ENCODE data around the gene OCA2. TPM values are rescaled to one million over a fixed set of nuclear protein-coding genes. Genes with fewer than 3 reads are reported as not detected.

OCA2 gene
- total RNA-seq, 1 donor from 2014 or later: 1.2 TPM

- peaks cover 16% of the 10 kb centered on the region for H3K4me1 Mint-ChIP-seq (ENCODE audit: unreplicated experiment)
- H3K9me3 Mint-ChIP-seq (ENCODE audit: unreplicated experiment): peaks cover 16% of the 10 kb centered on the region
Observed at GRCh38 chr15:27977696-27978095, 121.4 kb downstream of the OCA2 start.

GRCh38 chr15:27973886-27974285, 125.2 kb downstream of the OCA2 start:
- DNase-seq (ENCODE audit: extremely low spot score, unreplicated experiment): no peak
- H3K9me3 Mint-ChIP-seq (ENCODE audit: unreplicated experiment): peaks cover 23% of the 10 kb centered on the region
- no peak overlapping the region for H3K27ac Mint-ChIP-seq (ENCODE audit: unreplicated experiment)
- no peak overlapping the region for H3K4me3 Mint-ChIP-seq (ENCODE audit: unreplicated experiment)
- H3K4me1 Mint-ChIP-seq (ENCODE audit: unreplicated experiment): peaks cover 16% of the 10 kb centered on the region
- no peaks in the 10 kb centered on the region for H3K36me3 Mint-ChIP-seq (ENCODE audit: unreplicated experiment)
- H3K27me3 Mint-ChIP-seq (ENCODE audit: unreplicated experiment): no peaks in the 10 kb centered on the region
- no peak for TF ChIP-seq CTCF (IDR thresholded peaks at IDR 0.05)

More at GRCh38 chr15:27977696-27978095, 121.4 kb downstream of the OCA2 start:
- H3K27ac Mint-ChIP-seq (ENCODE audit: unreplicated experiment): peak overlapping the region; percentile 21
- no peaks in the 10 kb centered on the region for H3K36me3 Mint-ChIP-seq (ENCODE audit: unreplicated experiment)
- no peak overlapping the region for H3K4me3 Mint-ChIP-seq (ENCODE audit: unreplicated experiment)
- TF ChIP-seq CTCF (IDR thresholded peaks at IDR 0.05): no peak
- DNase-seq (ENCODE audit: extremely low spot score, unreplicated experiment): no peak
- H3K27me3 Mint-ChIP-seq (ENCODE audit: unreplicated experiment): no peaks in the 10 kb centered on the region

- H3K4me1 Mint-ChIP-seq (ENCODE audit: unreplicated experiment): no peaks in the 10 kb centered on the region
- H3K36me3 Mint-ChIP-seq (ENCODE audit: unreplicated experiment): no peaks in the 10 kb centered on the region
- TF ChIP-seq CTCF (IDR thresholded peaks at IDR 0.05): no peak
- H3K9me3 Mint-ChIP-seq (ENCODE audit: unreplicated experiment): peaks cover 16% of the 10 kb centered on the region
- no peaks in the 10 kb centered on the region for H3K27me3 Mint-ChIP-seq (ENCODE audit: unreplicated experiment)
- no peak overlapping the region for H3K27ac Mint-ChIP-seq (ENCODE audit: unreplicated experiment)
- no peak for DNase-seq (ENCODE audit: extremely low spot score, unreplicated experiment)
- no peak overlapping the region for H3K4me3 Mint-ChIP-seq (ENCODE audit: unreplicated experiment)
Observed at GRCh38 chr15:27970661-27971392, 128.3 kb downstream of the OCA2 start.

- Mint-ChIP-seq H3K4me3 (ENCODE audit: unreplicated experiment) (no peak overlapping the region), H3K9me3 (ENCODE audit: unreplicated experiment) (peaks cover 11% of the 10 kb centered on the region), H3K36me3 (ENCODE audit: unreplicated experiment) (no peaks in the 10 kb centered on the region), H3K4me1 (ENCODE audit: unreplicated experiment) (peaks cover 6% of the 10 kb centered on the region), H3K27ac (ENCODE audit: unreplicated experiment) (no peak overlapping the region), H3K27me3 (ENCODE audit: unreplicated experiment) (no peaks in the 10 kb centered on the region)
- no peak for TF ChIP-seq CTCF (IDR thresholded peaks at IDR 0.05)
- no peak for DNase-seq (ENCODE audit: extremely low spot score, unreplicated experiment)
Observed at GRCh38 chr15:27967541-27967940, 131.6 kb downstream of the OCA2 start.

- no peaks in the 10 kb centered on the region for H3K27me3 Mint-ChIP-seq (ENCODE audit: unreplicated experiment)
- no peak overlapping the region for H3K27ac Mint-ChIP-seq (ENCODE audit: unreplicated experiment)
- H3K4me1 Mint-ChIP-seq (ENCODE audit: unreplicated experiment): peaks cover 6% of the 10 kb centered on the region
- no peak for TF ChIP-seq CTCF (IDR thresholded peaks at IDR 0.05)
- no peaks in the 10 kb centered on the region for H3K36me3 Mint-ChIP-seq (ENCODE audit: unreplicated experiment)
- DNase-seq (ENCODE audit: extremely low spot score, unreplicated experiment): no peak
- no peak overlapping the region for H3K4me3 Mint-ChIP-seq (ENCODE audit: unreplicated experiment)
- peaks cover 5% of the 10 kb centered on the region for H3K9me3 Mint-ChIP-seq (ENCODE audit: unreplicated experiment)
Observed at GRCh38 chr15:27965546-27965945, 133.6 kb downstream of the OCA2 start.
